ENCODE data around the gene PABPC1L.

The PABPC1L gene

GRCh38 chr20:44970243-44970757 lies 60.4 kb downstream of the PABPC1L start:
- peaks cover 74% of the 10 kb centered on the region for H3K79me2 ChIP-seq (ENCODE audit: insufficient read depth, low read length)
- no peaks in the 10 kb centered on the region for H3K27me3 ChIP-seq (ENCODE audit: low read length)
- peaks cover 25% of the 10 kb centered on the region for H3K36me3 ChIP-seq (ENCODE audit: low read length)
- peak overlapping the region; percentile 88 for H3K4me2 ChIP-seq (ENCODE audit: low read depth, low read length, poor library complexity, severe bottlenecking)
- peak overlapping the region; percentile 81 for H3K27ac ChIP-seq (ENCODE audit: low read depth, low read length)
- no peaks in the 10 kb centered on the region for H3K9me3 ChIP-seq (ENCODE audit: insufficient read depth, low read length)
- H3K9me2 ChIP-seq (replicated peaks; ENCODE audit: insufficient read depth, low read length) = no peaks in the 10 kb centered on the region
- H4K20me1 ChIP-seq (ENCODE audit: low read depth, low read length) = peaks cover 6% of the 10 kb centered on the region
- peaks cover 44% of the 10 kb centered on the region for H3F3A ChIP-seq (ENCODE audit: insufficient read depth)
- H3K4me3 ChIP-seq (ENCODE audit: insufficient read depth, low read length, poor library complexity, severe bottlenecking) = peak overlapping the region; percentile 95
- TF ChIP-seq EZH2phosphoT487 (conservative IDR thresholded peaks at IDR 0.05; ENCODE audit: low read length) (no peak), CTCF (IDR thresholded peaks at IDR 0.05; ENCODE audit: insufficient read depth, low read length, poor library complexity, severe bottlenecking) (no peak)
- no peak overlapping the region for H2AFZ ChIP-seq (ENCODE audit: low read depth, low read length, severe bottlenecking)
- peak overlapping the region; percentile 96 for H3K9ac ChIP-seq (ENCODE audit: low read length)

DNA sequence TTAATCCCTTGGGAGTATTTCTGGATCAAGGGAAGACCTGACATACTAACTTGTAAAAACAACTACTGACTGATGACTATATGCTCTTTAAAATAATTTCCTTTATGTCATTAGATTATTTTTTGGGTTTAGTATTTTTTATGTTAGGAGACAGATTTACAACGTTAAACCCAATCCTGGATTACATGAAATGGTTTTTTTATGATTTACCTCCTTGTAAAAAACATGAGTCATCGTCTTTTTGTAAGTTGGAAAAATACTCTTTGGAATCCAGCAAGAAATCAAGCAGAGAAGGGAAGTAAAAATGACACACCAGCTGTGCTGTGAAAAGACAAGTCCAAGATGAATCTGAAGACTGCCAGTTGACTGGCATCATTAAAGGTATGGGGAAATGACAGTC lies 63.2 kb downstream of the PABPC1L start:
- Histone ChIP-seq H2AFZ (ENCODE audit: low read depth, low read length, severe bottlenecking) (no peak overlapping the region), H3K36me3 (ENCODE audit: low read length) (peaks cover 41% of the 10 kb centered on the region), H3K27ac (ENCODE audit: low read depth, low read length) (no peak overlapping the region), H3K9me2 (replicated peaks; ENCODE audit: insufficient read depth, low read length) (no peaks in the 10 kb centered on the region), H3F3A (ENCODE audit: insufficient read depth) (peaks cover 60% of the 10 kb centered on the region), H3K4me3 (ENCODE audit: insufficient read depth, low read length, poor library complexity, severe bottlenecking) (no peak overlapping the region), H3K79me2 (ENCODE audit: insufficient read depth, low read length) (peaks cover 56% of the 10 kb centered on the region), H4K20me1 (ENCODE audit: low read depth, low read length) (peaks cover 6% of the 10 kb centered on the region), H3K4me2 (ENCODE audit: low read depth, low read length, poor library complexity, severe bottlenecking) (no peak overlapping the region), H3K27me3 (ENCODE audit: low read length) (no peaks in the 10 kb centered on the region), H3K9me3 (ENCODE audit: insufficient read depth, low read length) (no peaks in the 10 kb centered on the region), H3K9ac (ENCODE audit: low read length) (no peak overlapping the region)
- TF ChIP-seq CTCF (IDR thresholded peaks at IDR 0.05; ENCODE audit: insufficient read depth, low read length, poor library complexity, severe bottlenecking) (no peak), EZH2phosphoT487 (conservative IDR thresholded peaks at IDR 0.05; ENCODE audit: low read length) (no peak)

GRCh38 chr20:44976698-44977097 lies 66.8 kb downstream of the PABPC1L start:
- Histone ChIP-seq H3K4me3 (ENCODE audit: insufficient read depth, low read length, poor library complexity, severe bottlenecking) (no peak overlapping the region), H2AFZ (ENCODE audit: low read depth, low read length, severe bottlenecking) (no peak overlapping the region), H3F3A (ENCODE audit: insufficient read depth) (peaks cover 49% of the 10 kb centered on the region), H3K27ac (ENCODE audit: low read depth, low read length) (peak overlapping the region; percentile 95), H3K79me2 (ENCODE audit: insufficient read depth, low read length) (peaks cover 43% of the 10 kb centered on the region), H3K9me3 (ENCODE audit: insufficient read depth, low read length) (no peaks in the 10 kb centered on the region), H3K9ac (ENCODE audit: low read length) (no peak overlapping the region), H3K9me2 (replicated peaks; ENCODE audit: insufficient read depth, low read length) (no peaks in the 10 kb centered on the region), H3K36me3 (ENCODE audit: low read length) (peaks cover 57% of the 10 kb centered on the region), H3K4me2 (ENCODE audit: low read depth, low read length, poor library complexity, severe bottlenecking) (no peak overlapping the region), H4K20me1 (ENCODE audit: low read depth, low read length) (no peaks in the 10 kb centered on the region; the same call in 1 of the 2 replicates), H3K27me3 (ENCODE audit: low read length) (no peaks in the 10 kb centered on the region)
- TF ChIP-seq EZH2phosphoT487 (conservative IDR thresholded peaks at IDR 0.05; ENCODE audit: low read length) (no peak), CTCF (IDR thresholded peaks at IDR 0.05; ENCODE audit: insufficient read depth, low read length, poor library complexity, severe bottlenecking) (no peak)
